Measurements from ENCODE around the gene LIPC. TPM values are rescaled to one million over a fixed set of nuclear protein-coding genes. Genes with fewer than 3 reads are reported as not detected.

LIPC gene
- polyA plus RNA-seq, 1 of the 3 experiments (the other 2 are of a cell fraction): not detected

- TF ChIP-seq EZH2phosphoT487 (IDR thresholded peaks at IDR 0.05; ENCODE audit: borderline replicate concordance, low read depth) (no peak), EP300 (IDR thresholded peaks at IDR 0.05; ENCODE audit: borderline replicate concordance in 1 of 2, low read depth in 1 of 2, low read length in 1 of 2) (no peak), USF1 (IDR thresholded peaks at IDR 0.05; ENCODE audit: borderline replicate concordance, low read depth) (no peak), MXI1 (IDR thresholded peaks at IDR 0.05; ENCODE audit: low read depth, low read length) (no peak), RCOR1 (IDR thresholded peaks at IDR 0.05; ENCODE audit: low read length) (no peak), NFIC (IDR thresholded peaks at IDR 0.05; ENCODE audit: borderline replicate concordance) (no peak), NRF1 (IDR thresholded peaks at IDR 0.05; ENCODE audit: low read depth, low read length) (no peak), REST (IDR thresholded peaks at IDR 0.05; ENCODE audit: low read depth, low read length) (no peak)
Measured at GRCh38 chr15:58576657-58577056, 144.9 kb downstream of the LIPC start.

GRCh38 chr15:58582160-58582559 is 150.4 kb downstream of the LIPC start:
- POLR2A ChIA-PET: no interaction called here
- no peak overlapping the region for H2AFZ ChIP-seq (ENCODE audit: low read depth)
- no peaks in the 10 kb centered on the region for H3K79me2 ChIP-seq (ENCODE audit: insufficient read depth)
- H3F3A ChIP-seq (replicated peaks; ENCODE audit: insufficient read depth): peaks cover 2% of the 10 kb centered on the region
- H3K4me2 ChIP-seq: no peak overlapping the region
- WGBS (ENCODE audit: low lambda C conversion rate): 55% methylated on average over 3 of the region's 3 CpGs
- no peak overlapping the region for H3K9ac ChIP-seq
- no peak overlapping the region for H3K27ac ChIP-seq (ENCODE audit: low read depth in 2 of 2, low read length in 1 of 2)
- no peaks in the 10 kb centered on the region for H3K4me1 ChIP-seq (ENCODE audit: control insufficient read depth in 1 of 2, insufficient read depth in 2 of 2, low read depth in 1 of 2, low read length in 1 of 2)
- H3K9me3 ChIP-seq: no peaks in the 10 kb centered on the region
- H3K9me2 ChIP-seq: no peaks in the 10 kb centered on the region
- CTCF ChIA-PET: no interaction called here
- H4K20me1 ChIP-seq (ENCODE audit: insufficient read depth): no peaks in the 10 kb centered on the region
- H3K36me3 ChIP-seq (replicated peaks in 1 of 2; ENCODE audit: control insufficient read depth in 1 of 2, insufficient read depth in 2 of 2, low read length in 1 of 2): no peaks in the 10 kb centered on the region
- no peaks in the 10 kb centered on the region for H3K27me3 ChIP-seq (ENCODE audit: insufficient read depth)
- no peak for DNase-seq
- H3K4me3 ChIP-seq (ENCODE audit: low read depth in 2 of 2, low read length in 1 of 2): no peak overlapping the region
- TF ChIP-seq CHD2 (IDR thresholded peaks at IDR 0.05; ENCODE audit: low read length, partially characterized antibody) (no peak), ELF1 (IDR thresholded peaks at IDR 0.05) (no peak), MXI1 (IDR thresholded peaks at IDR 0.05; ENCODE audit: low read depth, low read length) (no peak), EZH2phosphoT487 (IDR thresholded peaks at IDR 0.05; ENCODE audit: borderline replicate concordance, low read depth) (no peak), RXRA (IDR thresholded peaks at IDR 0.05; ENCODE audit: borderline replicate concordance, low read depth) (no peak), REST (IDR thresholded peaks at IDR 0.05; ENCODE audit: low read depth, low read length) (no peak), PBX3 (IDR thresholded peaks at IDR 0.05) (no peak), IRF3 (IDR thresholded peaks at IDR 0.05; ENCODE audit: low read depth, low read length) (no peak), MAX (IDR thresholded peaks at IDR 0.05; ENCODE audit: low read depth) (no peak), EP300 (IDR thresholded peaks at IDR 0.05; ENCODE audit: borderline replicate concordance in 1 of 2, low read depth in 1 of 2, low read length in 1 of 2) (no peak), FOXJ3 (CRISPR knock-in tag; IDR thresholded peaks at IDR 0.05) (no peak), TCF12 (IDR thresholded peaks at IDR 0.05) (no peak), RCOR1 (IDR thresholded peaks at IDR 0.05; ENCODE audit: low read length) (no peak), GABPA (IDR thresholded peaks at IDR 0.05; ENCODE audit: low read depth) (no peak), NRF1 (IDR thresholded peaks at IDR 0.05; ENCODE audit: low read depth, low read length) (no peak)

More at GRCh38 chr15:58576657-58577056, 144.9 kb downstream of the LIPC start:
- CTCF ChIA-PET: no interaction called here
- H3K9me2 ChIP-seq: no peaks in the 10 kb centered on the region
- no peaks in the 10 kb centered on the region for H3K36me3 ChIP-seq (replicated peaks in 1 of 2; ENCODE audit: control insufficient read depth in 1 of 2, insufficient read depth in 2 of 2, low read length in 1 of 2)
- H3K9me3 ChIP-seq: no peaks in the 10 kb centered on the region
- no peak overlapping the region for H2AFZ ChIP-seq (ENCODE audit: low read depth)
- H3K27me3 ChIP-seq (ENCODE audit: insufficient read depth): no peaks in the 10 kb centered on the region
- no peak overlapping the region for H3K9ac ChIP-seq
- no peaks in the 10 kb centered on the region for H3K79me2 ChIP-seq (ENCODE audit: insufficient read depth)
- no peak overlapping the region for H3K4me2 ChIP-seq
- H3K4me3 ChIP-seq (ENCODE audit: low read depth in 2 of 2, low read length in 1 of 2): no peak overlapping the region
- H3F3A ChIP-seq (replicated peaks; ENCODE audit: insufficient read depth): no peaks in the 10 kb centered on the region
- no peak for DNase-seq
- no peaks in the 10 kb centered on the region for H4K20me1 ChIP-seq (ENCODE audit: insufficient read depth)
- no peak overlapping the region for H3K27ac ChIP-seq (ENCODE audit: low read depth in 2 of 2, low read length in 1 of 2)
- H3K4me1 ChIP-seq (ENCODE audit: control insufficient read depth in 1 of 2, insufficient read depth in 2 of 2, low read depth in 1 of 2, low read length in 1 of 2): no peaks in the 10 kb centered on the region
- POLR2A ChIA-PET: no interaction called here
